Mucosa of stomach (tissue), 1 donor: ENCODE results near the gene OR11G2.
"Not testable (repeated sequence)": the region's sequence is repeated elsewhere in the genome, so short reads cannot be mapped to it uniquely, and the experiment has no call there.

Source experiments
- H3K27me3 ChIP-seq: one replicate; pipeline ENCODE4 v1.7.0; 2013; ENCODE audit warnings: mild to moderate bottlenecking, low read length; ENCODE audit not compliant: control insufficient read depth, insufficient read depth
- H3K36me3 ChIP-seq: one replicate; pipeline ENCODE4 v1.7.0; 2013; ENCODE audit warnings: low read length; ENCODE audit not compliant: control insufficient read depth, insufficient read depth
- H3K4me1 ChIP-seq: one replicate; pipeline ENCODE4 v1.7.0; 2013; ENCODE audit warnings: mild to moderate bottlenecking, low read length; ENCODE audit not compliant: control insufficient read depth, insufficient read depth
- H3K4me3 ChIP-seq: one replicate; pipeline ENCODE4 v1.7.0; 2013; ENCODE audit warnings: low read length
- H3K9ac ChIP-seq: one replicate; pipeline ENCODE4 v1.7.0; 2013; ENCODE audit warnings: mild to moderate bottlenecking, low read length, moderate library complexity
- H3K9me3 ChIP-seq: one replicate; pipeline ENCODE4 v1.7.0; 2013; ENCODE audit warnings: mild to moderate bottlenecking, low read length, moderate library complexity; ENCODE audit not compliant: control insufficient read depth
- donor health status: Pancreatic carcinoma.

Gene OR11G2

GRCh38 chr14:20184181-20184580, 6.5 kb upstream of the OR11G2 start:
- Histone ChIP-seq H3K36me3 (no peaks in the 10 kb centered on the region), H3K27me3 (no peaks in the 10 kb centered on the region), H3K9me3 (no peaks in the 10 kb centered on the region), H3K4me1 (no peaks in the 10 kb centered on the region), H3K4me3 (no peak overlapping the region), H3K9ac (no peak overlapping the region)

- Histone ChIP-seq H3K4me1 (no peaks in the 10 kb centered on the region), H3K36me3 (no peaks in the 10 kb centered on the region), H3K27me3 (no peaks in the 10 kb centered on the region), H3K9me3 (no peaks in the 10 kb centered on the region), H3K4me3 (no peak overlapping the region), H3K9ac (no peak overlapping the region)
Observed at GRCh38 chr14:20191396-20191795, 700 bp downstream of the OR11G2 start.

GRCh38 chr14:20194101-20194500, 3.4 kb downstream of the OR11G2 start:
- Histone ChIP-seq H3K9me3 (no peaks in the 10 kb centered on the region), H3K27me3 (no peaks in the 10 kb centered on the region), H3K4me3 (no peak overlapping the region), H3K9ac (no peak overlapping the region), H3K4me1 (no peaks in the 10 kb centered on the region), H3K36me3 (no peaks in the 10 kb centered on the region)

- H3K4me3 ChIP-seq, H3K27me3 ChIP-seq, H3K36me3 ChIP-seq, H3K4me1 ChIP-seq, H3K9me3 ChIP-seq, H3K9ac ChIP-seq: not testable (repeated sequence)
Observed at GRCh38 chr14:20195170-20195569, 4.5 kb downstream of the OR11G2 start.

GRCh38 chr14:20195911-20196310, 5.2 kb downstream of the OR11G2 start:
- no peaks in the 10 kb centered on the region for H3K27me3 ChIP-seq
- no peaks in the 10 kb centered on the region for H3K4me1 ChIP-seq
- no peaks in the 10 kb centered on the region for H3K36me3 ChIP-seq
- no peak overlapping the region for H3K9ac ChIP-seq
- H3K9me3 ChIP-seq, result no peaks in the 10 kb centered on the region
- H3K4me3 ChIP-seq, result no peak overlapping the region

- no peaks in the 10 kb centered on the region for H3K9me3 ChIP-seq
- no peak overlapping the region for H3K9ac ChIP-seq
- no peaks in the 10 kb centered on the region for H3K36me3 ChIP-seq
- H3K4me1 ChIP-seq, result no peaks in the 10 kb centered on the region
- no peak overlapping the region for H3K4me3 ChIP-seq
- no peaks in the 10 kb centered on the region for H3K27me3 ChIP-seq
Observed at GRCh38 chr14:20197459-20197858, 6.8 kb downstream of the OR11G2 start.

- Histone ChIP-seq H3K27me3 (no peaks in the 10 kb centered on the region), H3K9ac (no peak overlapping the region), H3K4me1 (no peaks in the 10 kb centered on the region)
Observed at GRCh38 chr14:20198991-20199390, 8.3 kb downstream of the OR11G2 start.

GRCh38 chr14:20204721-20205120, 14.0 kb downstream of the OR11G2 start:
- Histone ChIP-seq H3K9me3 (no peaks in the 10 kb centered on the region), H3K36me3 (no peaks in the 10 kb centered on the region), H3K9ac (no peak overlapping the region), H3K4me1 (no peaks in the 10 kb centered on the region), H3K4me3 (no peak overlapping the region), H3K27me3 (no peaks in the 10 kb centered on the region)

More at GRCh38 chr14:20198991-20199390, 8.3 kb downstream of the OR11G2 start:
- H3K36me3 ChIP-seq, result no peaks in the 10 kb centered on the region
- H3K4me3 ChIP-seq, result no peak overlapping the region
- no peaks in the 10 kb centered on the region for H3K9me3 ChIP-seq

- Histone ChIP-seq H3K4me3 (no peak overlapping the region), H3K4me1 (no peaks in the 10 kb centered on the region), H3K36me3 (no peaks in the 10 kb centered on the region), H3K27me3 (no peaks in the 10 kb centered on the region), H3K9ac (no peak overlapping the region), H3K9me3 (no peaks in the 10 kb centered on the region)
Observed at GRCh38 chr14:20209595-20209994, 18.9 kb downstream of the OR11G2 start.

GRCh38 chr14:20212406-20212805, 21.7 kb downstream of the OR11G2 start:
- not testable (repeated sequence) for H3K36me3 ChIP-seq, H3K4me1 ChIP-seq, H3K27me3 ChIP-seq, H3K4me3 ChIP-seq, H3K9ac ChIP-seq, H3K9me3 ChIP-seq

- Histone ChIP-seq H3K4me3 (no peak overlapping the region), H3K9ac (no peak overlapping the region), H3K4me1 (no peaks in the 10 kb centered on the region), H3K9me3 (no peaks in the 10 kb centered on the region), H3K36me3 (no peaks in the 10 kb centered on the region), H3K27me3 (no peaks in the 10 kb centered on the region)
Observed at GRCh38 chr14:20215196-20215595, 24.5 kb downstream of the OR11G2 start.

- Histone ChIP-seq H3K9me3 (no peaks in the 10 kb centered on the region), H3K4me3 (no peak overlapping the region), H3K9ac (no peak overlapping the region), H3K4me1 (no peaks in the 10 kb centered on the region), H3K36me3 (no peaks in the 10 kb centered on the region), H3K27me3 (no peaks in the 10 kb centered on the region)
Observed at GRCh38 chr14:20219033-20219432, 28.3 kb downstream of the OR11G2 start.

- Histone ChIP-seq H3K27me3 (no peaks in the 10 kb centered on the region), H3K4me1 (no peaks in the 10 kb centered on the region), H3K36me3 (no peaks in the 10 kb centered on the region), H3K9ac (no peak within 1 kb of the TSS), H3K9me3 (no peaks in the 10 kb centered on the region), H3K4me3 (no peak within 1 kb of the TSS)
Observed at GRCh38 chr14:20223410-20223809, 32.7 kb downstream of the OR11G2 start, which contains the start of gene OR11H6. OR11H6 (plus strand) TSS chr14:20223710; CDS start chr14:20223710, 0 bp downstream.
